HG03571 (cell line): ENCODE results near the gene EXOSC2.
"Not testable (repeated sequence)": the region's sequence is repeated elsewhere in the genome, so short reads cannot be mapped to it uniquely, and the experiment has no call there.

Source experiments
- ATAC-seq: cut with Tn5 transposase; IDR thresholded peaks from one replicate; pipeline ENCODE4 v1.9.1; 2021; ENCODE audit not compliant: unreplicated experiment

The EXOSC2 gene

DNA sequence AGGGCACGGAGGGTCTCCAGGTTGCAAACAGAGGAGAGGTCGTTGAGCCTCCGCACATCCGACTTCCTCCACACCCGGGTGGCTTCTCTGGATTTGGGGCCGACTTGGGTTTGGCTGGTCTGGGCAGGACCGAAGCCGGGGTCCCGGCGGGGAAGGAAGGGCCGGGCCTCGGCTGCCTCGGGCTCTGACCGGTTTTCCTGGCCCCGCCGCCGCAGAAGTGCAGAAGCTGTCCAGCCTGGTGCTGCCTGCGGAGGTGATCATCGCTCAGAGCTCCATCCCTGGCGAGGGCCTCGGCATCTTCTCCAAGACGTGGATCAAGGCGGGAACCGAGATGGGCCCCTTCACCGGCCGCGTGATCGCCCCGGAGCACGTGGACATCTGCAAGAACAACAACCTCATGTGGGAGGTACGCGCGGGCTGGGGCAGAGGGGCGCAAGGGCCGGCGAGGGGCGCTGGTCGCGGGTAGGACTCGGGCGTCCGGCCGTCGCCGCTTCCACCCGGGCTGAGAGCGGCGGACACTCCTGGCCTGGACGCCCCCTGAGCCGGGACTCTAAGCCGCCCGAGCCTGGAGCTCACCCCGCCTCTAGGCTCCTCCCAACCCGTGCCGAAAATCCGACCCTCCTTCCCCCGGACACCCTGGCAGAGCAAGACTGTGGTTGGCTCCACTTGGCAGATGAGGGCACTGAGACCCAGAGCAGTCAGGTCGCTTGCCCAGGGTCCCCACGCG is 27.0 kb upstream of the EXOSC2 start:
- no peak for ATAC-seq

- no peak for ATAC-seq
Measured at GRCh38 chr9:130667120-130667435, 26.5 kb upstream of the EXOSC2 start.

DNA sequence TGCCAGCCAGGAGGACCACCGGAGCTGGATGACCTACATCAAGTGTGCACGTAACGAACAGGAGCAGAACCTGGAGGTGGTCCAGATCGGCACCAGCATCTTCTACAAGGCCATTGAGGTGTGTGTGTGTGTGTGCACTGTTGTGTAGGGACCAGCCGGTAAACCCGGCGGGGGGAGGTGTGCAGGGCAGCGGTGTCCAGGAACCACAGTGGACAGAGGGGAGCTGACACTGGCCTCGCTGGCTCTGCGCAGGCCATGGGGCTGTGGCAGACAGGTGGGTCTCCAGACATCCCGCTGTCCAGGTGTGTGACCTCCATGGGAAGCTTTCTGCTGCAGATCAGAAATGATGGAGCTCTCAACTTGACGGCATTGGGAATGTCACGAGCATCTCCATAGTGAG is 25.4 kb upstream of the EXOSC2 start:
- ATAC-seq = no peak

- ATAC-seq = no peak
Measured at GRCh38 chr9:130668659-130669058, 24.9 kb upstream of the EXOSC2 start.

DNA sequence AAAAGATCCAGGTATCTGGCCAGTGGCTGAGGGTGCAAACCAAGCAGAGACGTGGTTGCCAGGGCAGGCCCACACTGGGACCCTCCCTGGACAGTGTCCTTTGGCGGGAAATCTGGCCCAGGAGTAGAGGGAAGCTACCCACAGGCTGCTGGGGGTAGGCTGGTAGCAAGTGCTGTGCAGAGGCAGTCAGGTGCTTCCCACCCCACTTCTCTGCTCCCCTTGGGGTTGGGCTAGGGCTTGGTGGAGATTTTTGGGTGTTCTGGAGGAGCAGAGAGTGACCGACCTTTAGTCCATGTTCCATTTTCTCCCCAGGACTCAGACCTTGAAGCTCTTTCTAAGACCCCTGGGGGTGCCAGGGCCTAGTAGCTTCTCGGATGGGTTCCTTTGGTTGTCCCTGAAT is 23.6 kb upstream of the EXOSC2 start:
- ATAC-seq = no peak

- no peak for ATAC-seq
Measured at GRCh38 chr9:130670644-130671043, 22.9 kb upstream of the EXOSC2 start.

GRCh38 chr9:130672466-130672865 is 21.1 kb upstream of the EXOSC2 start:
- ATAC-seq = no peak

GRCh38 chr9:130672933-130673615 is 20.5 kb upstream of the EXOSC2 start:
- ATAC-seq = no peak

DNA sequence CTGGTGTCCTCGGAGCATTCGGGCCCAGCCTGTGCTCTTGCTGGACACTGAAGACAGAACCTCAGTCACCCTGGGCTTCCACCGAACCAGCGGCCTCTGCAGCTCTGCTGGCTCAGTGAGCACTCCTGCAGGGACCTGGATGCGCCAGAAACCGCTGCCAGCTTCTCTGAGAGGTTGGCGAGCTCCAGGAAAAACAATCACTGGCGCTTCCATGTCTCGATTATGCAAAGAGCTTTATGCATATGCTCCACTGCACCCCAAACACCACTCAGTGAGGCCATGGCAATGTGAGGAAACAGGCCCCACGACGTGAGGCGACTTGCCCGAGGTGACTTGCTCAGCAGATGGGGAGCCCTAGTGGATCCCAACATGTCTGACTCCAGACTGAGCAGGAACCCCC is 18.2 kb upstream of the EXOSC2 start:
- ATAC-seq = no peak

GRCh38 chr9:130677252-130677651 is 16.3 kb upstream of the EXOSC2 start:
- no peak for ATAC-seq

- ATAC-seq = no peak
Measured at GRCh38 chr9:130680836-130681768, 12.5 kb upstream of the EXOSC2 start.

DNA sequence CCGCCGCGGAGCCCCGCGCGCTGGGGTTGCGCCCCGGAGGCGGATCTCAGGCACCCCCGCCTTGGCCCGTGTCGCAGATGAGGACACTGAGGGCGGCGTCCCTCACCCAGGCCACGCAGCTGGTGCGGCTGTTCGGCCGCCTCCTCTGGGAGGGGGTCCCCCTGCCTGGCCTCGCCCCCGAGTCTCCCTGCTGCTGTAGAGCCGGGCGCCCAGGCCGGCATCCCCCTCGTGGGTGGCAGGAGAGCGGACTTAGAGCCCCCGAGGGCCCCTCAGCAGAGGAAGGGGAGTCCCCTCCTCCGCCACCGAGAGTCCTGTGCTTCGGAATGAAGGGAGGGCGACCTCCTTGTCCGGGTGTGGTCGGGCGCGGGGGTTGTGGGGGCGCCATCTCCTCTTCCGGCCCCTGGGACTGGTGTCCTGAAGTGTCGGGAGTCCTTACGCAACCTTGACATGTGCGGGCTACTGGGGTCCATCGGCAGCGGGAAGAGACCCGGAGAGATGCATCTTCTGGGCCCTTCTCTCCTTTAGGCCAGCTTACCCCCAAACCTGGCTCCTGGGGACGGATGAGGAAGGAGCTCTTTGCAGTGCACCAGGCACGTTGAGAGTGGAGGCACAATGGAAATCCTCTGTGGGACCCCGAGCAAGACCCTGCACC is 11.7 kb upstream of the EXOSC2 start:
- ATAC-seq = no peak

GRCh38 chr9:130682421-130683121 is 11.0 kb upstream of the EXOSC2 start:
- ATAC-seq = no peak

DNA sequence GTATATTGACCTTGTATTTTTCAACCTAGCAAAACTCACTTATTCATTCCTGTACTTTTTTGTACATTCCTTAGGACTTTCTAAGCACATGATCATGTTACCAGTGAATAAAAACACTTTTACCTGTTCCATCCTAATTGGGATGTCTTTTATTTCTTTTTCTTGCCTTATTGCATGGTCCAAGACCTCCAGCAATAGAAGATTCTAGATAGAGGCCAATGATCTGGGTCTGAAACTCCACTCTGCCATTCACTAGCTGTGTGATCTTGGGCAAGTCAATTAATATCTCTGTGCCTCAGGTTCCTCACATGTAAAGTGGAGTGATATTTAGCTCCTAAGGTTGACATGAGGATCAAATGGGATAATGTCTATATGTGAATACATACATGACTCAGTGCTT is 8.5 kb upstream of the EXOSC2 start:
- ATAC-seq = no peak

GRCh38 chr9:130685945-130686344 is 7.6 kb upstream of the EXOSC2 start:
- ATAC-seq = not testable (repeated sequence)

DNA sequence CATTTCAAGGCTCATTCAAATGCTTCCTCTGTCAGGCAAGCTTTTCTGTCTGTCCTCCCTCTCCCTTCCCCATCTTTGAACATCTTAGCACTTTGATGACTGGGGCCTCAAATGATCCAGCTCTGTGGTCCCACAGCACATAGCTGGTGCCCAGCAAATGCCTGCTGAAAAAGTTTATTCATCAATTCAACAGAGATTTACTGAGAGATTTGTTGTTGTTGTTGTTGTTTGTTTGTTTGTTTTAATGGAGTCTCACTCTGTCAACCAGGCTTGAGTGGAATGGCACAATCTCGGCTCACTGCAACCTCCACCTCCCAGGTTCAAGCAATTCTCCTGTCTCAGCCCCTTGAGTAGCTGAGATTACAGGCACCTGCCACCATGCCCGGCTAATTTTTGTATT is 6.0 kb upstream of the EXOSC2 start:
- ATAC-seq = no peak

GRCh38 chr9:130688072-130688471 is 5.5 kb upstream of the EXOSC2 start:
- no peak for ATAC-seq

DNA sequence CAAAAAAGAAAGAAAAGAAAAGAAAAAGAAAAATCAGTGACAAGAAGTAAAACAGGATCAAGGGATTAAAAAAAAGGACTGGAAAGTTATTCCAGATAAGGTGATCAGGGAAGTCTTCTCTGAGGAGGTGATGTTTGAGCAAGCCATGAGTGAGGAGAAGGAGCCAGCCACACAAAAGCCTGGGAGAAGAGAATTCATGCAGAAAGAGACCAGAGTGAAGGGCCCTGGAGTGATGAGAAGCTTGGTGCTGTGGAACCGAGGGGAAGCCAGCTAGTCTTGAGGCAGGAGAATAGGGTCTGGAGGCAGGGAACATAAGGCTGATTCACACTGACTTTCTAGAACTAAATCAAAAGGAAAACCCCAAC is 4.0 kb upstream of the EXOSC2 start:
- no peak for ATAC-seq

GRCh38 chr9:130689937-130690700 is 3.5 kb upstream of the EXOSC2 start:
- no peak for ATAC-seq

GRCh38 chr9:130692321-130692720 is 1.3 kb upstream of the EXOSC2 start:
- no peak for ATAC-seq
